Cardiac septum (tissue), 1 donor: ENCODE results near the gene RUSC2. TPM values are rescaled to one million over a fixed set of nuclear protein-coding genes. Genes with fewer than 3 reads are reported as not detected.
A peak's percentile ranks its signal among the peaks of the same experiment; 100 is the strongest.
"Not testable (repeated sequence)": the region's sequence is repeated elsewhere in the genome, so short reads cannot be mapped to it uniquely, and the experiment has no call there.

Source experiments
- DNase-seq: peaks from one replicate; pipeline ENCODE4 v3.0.0-alpha.2; 2020; ENCODE audit warnings: low spot score
- intact Hi-C: fragments of 100-400 bp; cut with DNase I; formaldehyde crosslinking; loops from one replicate; pipeline ENCODE4 v1.14.0; 2022
- long read RNA-seq: library from polyadenylated mRNA; unstranded; transcript quantifications from one replicate; pipeline ENCODE4 v2.0.0, GENCODE V29; 2021
- total RNA-seq: library from RNA; stranded (reverse); fragmentation: NEBNext Ultra II Directional; extraction: Animal tissue kit (Norgen Biotek cat#: 25700); gene quantifications from one replicate; pipeline ENCODE4 v1.2.1, GENCODE V29; 2021
- donor health status: DM: no; HTN: no; CAD: no.

Gene RUSC2, protein sequence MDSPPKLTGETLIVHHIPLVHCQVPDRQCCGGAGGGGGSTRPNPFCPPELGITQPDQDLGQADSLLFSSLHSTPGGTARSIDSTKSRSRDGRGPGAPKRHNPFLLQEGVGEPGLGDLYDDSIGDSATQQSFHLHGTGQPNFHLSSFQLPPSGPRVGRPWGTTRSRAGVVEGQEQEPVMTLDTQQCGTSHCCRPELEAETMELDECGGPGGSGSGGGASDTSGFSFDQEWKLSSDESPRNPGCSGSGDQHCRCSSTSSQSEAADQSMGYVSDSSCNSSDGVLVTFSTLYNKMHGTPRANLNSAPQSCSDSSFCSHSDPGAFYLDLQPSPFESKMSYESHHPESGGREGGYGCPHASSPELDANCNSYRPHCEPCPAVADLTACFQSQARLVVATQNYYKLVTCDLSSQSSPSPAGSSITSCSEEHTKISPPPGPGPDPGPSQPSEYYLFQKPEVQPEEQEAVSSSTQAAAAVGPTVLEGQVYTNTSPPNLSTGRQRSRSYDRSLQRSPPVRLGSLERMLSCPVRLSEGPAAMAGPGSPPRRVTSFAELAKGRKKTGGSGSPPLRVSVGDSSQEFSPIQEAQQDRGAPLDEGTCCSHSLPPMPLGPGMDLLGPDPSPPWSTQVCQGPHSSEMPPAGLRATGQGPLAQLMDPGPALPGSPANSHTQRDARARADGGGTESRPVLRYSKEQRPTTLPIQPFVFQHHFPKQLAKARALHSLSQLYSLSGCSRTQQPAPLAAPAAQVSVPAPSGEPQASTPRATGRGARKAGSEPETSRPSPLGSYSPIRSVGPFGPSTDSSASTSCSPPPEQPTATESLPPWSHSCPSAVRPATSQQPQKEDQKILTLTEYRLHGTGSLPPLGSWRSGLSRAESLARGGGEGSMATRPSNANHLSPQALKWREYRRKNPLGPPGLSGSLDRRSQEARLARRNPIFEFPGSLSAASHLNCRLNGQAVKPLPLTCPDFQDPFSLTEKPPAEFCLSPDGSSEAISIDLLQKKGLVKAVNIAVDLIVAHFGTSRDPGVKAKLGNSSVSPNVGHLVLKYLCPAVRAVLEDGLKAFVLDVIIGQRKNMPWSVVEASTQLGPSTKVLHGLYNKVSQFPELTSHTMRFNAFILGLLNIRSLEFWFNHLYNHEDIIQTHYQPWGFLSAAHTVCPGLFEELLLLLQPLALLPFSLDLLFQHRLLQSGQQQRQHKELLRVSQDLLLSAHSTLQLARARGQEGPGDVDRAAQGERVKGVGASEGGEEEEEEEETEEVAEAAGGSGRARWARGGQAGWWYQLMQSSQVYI (N-terminal part only)
- 44.5 TPM for total RNA-seq
- long read RNA-seq, full-length matches to known transcripts: 3 of 30 reads
- long read RNA-seq, partial matches to known transcripts: 22 of 30 reads
- long read RNA-seq, other reads (novel, unspliced or antisense): 5 of 30 reads

DNA sequence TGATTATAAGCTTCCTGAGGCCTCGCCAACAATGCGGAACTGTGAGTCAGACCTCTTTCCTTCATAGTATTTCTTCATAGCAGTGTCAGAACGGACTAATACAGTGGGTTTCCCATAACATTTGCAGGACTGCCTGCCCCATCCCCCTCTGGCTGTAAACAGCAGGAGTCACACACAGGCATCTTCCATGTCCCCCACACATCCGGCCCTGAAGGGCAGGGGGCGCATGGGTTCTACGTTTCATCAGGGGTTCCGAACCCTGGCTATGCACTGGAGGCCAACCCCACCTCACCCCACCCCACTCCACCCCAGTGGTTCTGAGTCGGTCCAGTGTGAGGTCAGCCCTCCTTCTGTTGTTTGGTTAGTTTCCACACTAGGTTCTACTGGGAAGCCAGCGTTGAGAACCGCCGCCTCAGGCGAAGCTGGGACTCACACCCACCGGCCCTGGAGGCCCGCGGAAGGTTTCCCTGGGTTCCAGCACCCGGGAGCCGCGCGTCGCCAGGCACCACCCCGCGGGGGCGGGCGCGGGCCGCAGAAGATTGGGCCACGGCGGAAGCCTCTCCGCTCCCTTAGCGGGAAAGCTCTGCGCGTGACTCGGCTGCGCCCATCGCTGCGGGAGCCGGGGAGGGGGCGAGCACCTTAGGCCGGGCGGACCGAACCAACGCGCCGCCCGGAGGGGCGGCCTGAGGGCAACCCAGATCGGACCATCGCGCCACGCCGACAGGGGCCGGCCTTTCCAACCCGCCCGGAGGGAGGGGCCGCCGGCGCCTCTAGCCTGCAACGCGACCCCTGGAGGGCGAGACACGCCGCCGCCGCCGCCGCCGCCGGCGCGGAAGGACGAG is at the start of gene RUSC2:
Gene RUSC2, plus strand, starts transcription at position 799 of the 842 bp plus-strand sequence. CDS start 56,411 bp downstream, outside the sequence.
- peak; percentile 93 for DNase-seq
- intact Hi-C loops: loop anchor here (2.0 to 5.0 kb wide), 3 partner anchors 48 to 115 kb away; partner anchors contain the start of gene TESK1

DNA sequence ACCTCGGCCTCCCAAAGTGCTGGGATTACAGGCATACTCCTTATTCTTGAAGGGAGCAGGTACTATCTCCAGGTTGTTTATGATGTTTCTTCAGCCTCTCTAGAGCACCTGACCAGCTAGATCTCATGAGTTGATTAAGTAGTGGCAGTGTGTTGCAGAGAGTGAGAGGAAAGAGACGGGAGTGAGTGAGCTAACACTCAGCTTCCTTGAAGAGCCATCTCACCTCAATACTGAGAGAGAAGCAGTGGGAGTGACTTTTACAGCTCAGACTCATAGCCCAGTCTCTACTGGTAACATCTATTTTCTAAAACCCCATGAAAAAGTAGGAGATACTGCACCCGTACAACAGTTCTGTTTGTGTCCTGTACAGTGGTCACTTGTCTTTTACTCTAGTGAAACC is 43.9 kb upstream of the RUSC2 start:
- no peak for DNase-seq
- intact Hi-C loops: no loop called here

DNA sequence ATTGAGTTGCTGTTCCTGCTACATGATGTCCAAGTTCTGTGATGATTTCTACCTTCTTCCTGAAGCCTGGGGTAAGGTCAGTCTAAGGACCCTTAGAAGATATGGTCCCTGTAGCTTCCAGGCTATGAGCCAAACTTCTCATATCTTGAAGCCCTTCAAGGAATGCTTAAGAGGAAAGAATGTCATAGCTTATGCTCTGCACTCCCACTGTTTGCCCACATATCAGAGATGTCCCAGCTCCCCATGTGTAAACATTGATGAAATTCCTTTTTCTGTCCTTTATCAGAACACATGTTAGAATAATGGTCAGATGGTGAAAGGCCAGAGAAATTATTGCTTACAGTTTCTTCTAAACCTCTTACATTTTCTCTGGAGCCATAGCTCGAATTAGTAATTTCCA is 41.4 kb upstream of the RUSC2 start:
- no peak for DNase-seq
- intact Hi-C loops: no loop called here

DNA sequence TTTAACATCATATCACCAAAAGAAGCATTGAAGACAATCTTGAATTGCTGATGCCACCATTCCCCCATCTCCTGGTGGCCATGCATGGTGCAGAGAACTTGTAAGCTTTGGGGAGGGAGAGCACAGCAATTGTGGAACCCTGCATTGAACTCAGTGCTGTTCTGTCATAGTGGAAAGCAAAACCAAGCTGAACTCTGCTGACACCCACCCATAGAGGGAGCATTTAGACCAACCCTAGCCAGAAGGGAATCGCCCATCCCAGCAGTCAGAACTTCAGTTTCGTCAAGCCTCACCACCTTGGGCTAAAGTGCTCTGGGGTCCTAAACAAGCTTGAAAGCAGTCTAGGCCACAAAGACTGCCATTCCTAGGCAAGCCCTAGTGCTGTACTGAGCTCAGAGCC is 37.4 kb upstream of the RUSC2 start:
- no peak for DNase-seq
- intact Hi-C loops: no loop called here

DNA sequence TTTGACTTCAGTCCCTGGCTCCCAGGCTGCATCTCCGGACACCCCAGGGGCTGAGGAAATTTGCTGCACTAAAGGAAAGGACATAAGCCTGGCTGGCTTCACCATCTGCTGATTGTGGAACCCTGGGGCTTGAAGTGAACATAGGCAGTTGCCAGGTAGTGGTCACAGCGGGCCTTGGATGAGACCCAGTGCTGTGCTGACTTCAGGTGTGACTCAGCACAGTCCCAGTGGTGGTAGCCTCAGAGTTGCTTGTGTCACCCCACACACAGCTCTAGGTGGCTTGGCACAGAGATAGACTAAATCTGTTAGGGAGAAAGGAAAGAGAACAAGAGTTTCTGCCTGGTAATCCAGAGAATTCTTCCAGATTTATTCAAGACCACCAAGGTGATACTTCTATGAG is 36.1 kb upstream of the RUSC2 start:
- intact Hi-C loops: no loop called here
- DNase-seq: no peak

DNA sequence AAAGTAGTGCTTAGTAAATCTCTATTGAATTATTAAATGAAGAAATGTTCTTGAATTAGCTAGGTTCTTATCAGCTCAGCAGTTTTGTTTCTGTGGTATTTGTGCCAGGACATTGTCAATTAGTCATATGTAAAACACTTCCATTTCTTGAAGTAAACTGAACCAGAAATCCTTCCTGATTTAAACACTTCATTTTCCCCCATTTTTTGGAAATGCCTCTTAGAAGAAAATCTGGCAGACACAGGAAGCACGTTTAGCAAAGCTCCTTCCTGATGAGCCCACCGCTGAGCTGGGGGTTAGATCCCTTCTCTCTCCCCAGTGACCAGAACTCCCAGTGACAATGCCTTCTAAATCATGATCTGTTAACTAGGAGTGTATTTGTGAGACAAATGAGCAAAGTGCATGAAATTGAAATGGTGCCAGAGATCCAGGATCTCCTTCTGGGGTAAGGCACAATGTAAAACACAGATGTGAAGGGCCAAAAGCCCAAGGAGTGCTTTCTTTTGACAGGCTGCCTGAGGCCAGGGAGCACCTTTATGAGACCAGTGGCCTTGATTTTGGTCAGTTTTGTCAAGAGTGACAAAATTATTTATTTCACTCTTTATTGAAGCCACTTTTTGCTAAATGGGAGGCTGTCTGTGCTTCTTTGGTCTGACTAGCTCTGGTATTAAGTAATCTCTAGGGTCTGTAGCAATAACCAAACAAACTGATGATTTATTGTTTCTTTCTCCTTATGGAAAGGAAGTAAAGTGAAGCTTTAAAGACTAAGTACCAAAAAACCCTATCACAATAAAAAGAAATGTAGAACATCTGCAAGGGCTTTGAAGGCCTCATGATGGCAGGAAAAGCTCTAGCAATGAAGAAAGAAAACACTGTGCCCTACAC is 25.5 kb upstream of the RUSC2 start:
- no peak for DNase-seq
- intact Hi-C loops: loop anchor here (5.0 kb wide), 1 partner anchor 137 kb away; no protein-coding TSS in a partner anchor

DNA sequence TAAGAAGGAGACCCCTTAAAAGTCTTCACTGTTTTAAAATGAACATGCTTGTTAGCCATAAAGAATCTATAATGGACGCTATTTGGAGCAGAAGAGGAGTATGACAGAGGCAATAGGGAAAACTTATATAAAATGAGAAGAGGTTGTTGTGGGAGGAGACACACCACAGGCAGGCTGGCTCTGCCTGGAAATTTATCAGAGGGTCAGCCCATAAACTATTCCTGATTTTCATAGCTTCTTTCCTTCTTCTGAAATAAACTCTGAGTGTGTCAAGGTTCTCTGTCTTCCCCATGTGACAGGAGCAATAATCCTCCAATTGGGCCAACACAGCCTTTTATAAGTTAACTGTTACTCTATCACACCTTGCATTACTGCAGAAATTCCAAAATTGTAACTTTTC is 19.6 kb upstream of the RUSC2 start:
- DNase-seq: no peak
- intact Hi-C loops: no loop called here

DNA sequence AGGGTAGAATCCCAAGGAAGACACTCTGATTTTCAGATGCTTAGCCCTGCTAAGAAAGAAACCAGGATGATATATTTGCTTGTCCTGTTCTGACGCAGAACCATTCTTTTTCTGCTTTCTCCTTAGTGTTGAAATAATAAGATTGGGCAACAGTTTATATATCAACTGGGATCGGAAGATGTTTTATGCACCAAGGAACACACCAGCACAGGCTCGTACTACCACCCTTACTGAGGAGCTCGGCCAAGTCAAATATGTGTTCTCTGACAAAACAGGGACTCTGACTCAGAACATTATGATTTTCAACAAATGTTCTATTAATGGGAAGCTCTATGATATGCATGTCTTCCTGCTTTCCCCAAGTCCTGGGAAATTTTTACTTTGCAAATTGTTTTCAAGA is 19.0 kb upstream of the RUSC2 start:
- intact Hi-C loops: no loop called here
- no peak for DNase-seq

DNA sequence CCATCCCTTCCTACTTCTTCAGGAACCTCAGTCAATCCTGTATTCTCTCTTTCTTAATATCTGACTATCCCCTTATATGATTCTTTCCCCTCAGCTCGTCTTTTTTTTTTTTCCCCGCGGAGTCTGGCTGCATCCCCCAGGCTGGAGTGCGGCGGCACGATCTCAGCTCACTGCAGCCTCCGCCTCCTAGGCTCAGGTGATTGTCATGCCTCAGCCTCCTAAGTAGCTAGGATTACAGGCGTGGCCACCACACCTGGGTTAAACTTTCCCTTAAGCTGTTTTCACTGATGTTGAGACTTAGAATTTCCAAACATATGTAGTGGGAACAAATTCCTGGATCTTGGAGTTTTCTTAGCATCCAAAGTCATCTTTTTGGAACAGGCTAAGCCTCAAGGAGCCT is 13.3 kb upstream of the RUSC2 start:
- DNase-seq: no peak
- intact Hi-C loops: loop anchor here (2.0 to 5.0 kb wide), 2 partner anchors 164 to 218 kb away; no protein-coding TSS in a partner anchor

DNA sequence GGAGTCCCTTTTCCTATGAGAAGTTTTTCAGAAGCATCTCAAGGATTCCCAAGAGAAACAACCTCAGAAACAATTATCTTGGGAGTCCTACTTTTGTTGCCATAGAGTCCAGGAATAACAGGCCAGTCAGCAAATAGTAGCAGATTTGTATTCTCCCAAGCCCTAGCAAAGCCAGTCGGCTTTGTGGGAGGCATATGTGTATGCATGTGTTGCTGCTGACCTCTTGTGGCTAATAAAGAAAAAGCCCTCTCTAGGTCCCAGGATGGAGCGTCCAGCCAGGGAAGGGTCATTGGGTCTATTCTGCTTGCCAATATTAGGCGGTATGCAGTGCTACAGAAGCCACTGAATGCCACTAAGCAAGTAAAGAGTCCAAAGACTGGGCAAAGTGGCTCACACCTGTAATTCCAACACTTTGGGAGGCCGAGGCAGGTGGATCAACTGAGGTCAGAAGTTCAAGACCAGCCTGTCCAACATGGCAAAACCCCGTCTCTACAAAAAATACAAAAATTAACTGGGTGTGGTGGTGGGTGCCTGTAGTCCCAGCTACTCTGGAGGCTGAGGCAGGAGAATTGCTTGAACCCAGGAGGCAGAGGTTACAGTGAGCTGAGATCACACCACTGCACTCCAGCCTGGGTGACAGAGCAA is 12.6 kb upstream of the RUSC2 start:
- not testable (repeated sequence) for DNase-seq

DNA sequence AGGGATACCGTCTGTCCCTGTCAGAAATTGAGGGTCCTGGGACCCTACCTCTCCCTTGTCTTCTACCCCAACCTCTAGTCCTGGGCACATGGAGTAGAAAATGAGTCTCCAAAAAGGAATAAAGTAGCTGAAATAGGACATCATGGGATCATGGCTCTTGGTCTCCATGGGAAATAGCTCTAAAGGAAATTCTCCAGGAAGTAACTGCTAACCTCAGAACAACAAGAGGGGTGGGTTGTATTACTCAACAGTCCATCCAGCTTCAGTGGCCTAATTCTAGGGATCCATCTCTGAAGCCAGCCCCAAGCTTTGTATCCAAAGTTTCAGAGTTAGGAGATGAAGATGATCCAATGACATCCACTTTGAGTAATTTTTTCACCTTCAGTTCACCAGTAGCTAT is 11.0 kb upstream of the RUSC2 start:
- no peak for DNase-seq
- intact Hi-C loops: loop anchor here (5.0 kb wide), 1 partner anchor 167 kb away; no protein-coding TSS in a partner anchor

More for the DNA sequence above, 12.6 kb upstream of the RUSC2 start:
- intact Hi-C loops: loop anchor here (1.0 to 5.0 kb wide), 3 partner anchors 165 to 361 kb away; no protein-coding TSS in a partner anchor

DNA sequence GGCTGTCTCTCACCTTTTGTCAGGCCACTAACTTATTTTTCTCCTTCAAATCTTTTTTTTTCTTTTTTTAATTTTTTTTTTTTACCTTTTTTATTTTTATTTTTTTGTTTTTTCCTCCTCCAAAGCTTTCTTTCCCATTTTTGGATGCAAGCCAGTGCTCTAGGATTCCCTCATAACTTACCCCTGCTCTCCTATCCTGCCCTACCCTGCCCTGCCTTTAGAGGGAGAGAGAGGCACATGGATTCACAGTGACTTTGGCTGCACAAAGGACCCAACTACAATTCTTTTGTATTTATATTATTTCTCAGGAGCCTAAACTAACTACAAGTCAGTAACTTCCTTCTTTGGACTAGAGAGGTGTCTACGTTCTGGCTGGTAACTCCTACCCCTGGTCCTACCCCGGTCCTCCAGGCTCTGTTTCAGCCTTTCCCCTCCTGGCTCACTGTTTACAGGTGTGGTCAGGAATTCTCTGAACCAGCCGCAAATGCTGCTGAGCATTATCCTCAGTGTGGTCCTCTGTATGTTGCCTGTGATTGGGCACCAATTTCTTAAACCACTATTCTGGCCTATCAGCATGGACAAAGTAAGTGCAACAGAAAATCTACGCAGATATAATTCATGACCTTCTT is 8.4 kb upstream of the RUSC2 start:
- intact Hi-C loops: loop anchor here (2.0 kb wide), 1 partner anchor 73 kb away; no protein-coding TSS in a partner anchor

DNA sequence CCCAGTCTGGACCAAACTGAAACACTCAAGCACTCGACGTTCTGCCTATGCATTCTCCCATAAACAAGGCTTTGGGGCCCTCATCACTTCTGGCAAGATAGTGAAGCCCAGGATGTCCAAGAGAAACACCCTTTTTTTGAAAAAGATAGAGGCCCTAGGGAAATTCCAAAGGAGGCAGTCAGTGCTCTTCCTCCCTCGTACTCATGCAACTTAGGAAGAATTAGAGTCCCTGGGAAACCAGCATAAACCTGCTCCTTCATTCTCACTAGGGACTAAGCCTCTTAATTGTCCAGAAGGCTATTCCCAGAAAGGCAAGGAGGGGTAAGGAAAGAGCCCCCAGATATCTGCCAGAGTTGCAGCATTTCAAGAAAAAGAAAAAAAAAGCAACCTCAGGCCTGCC is 7.8 kb upstream of the RUSC2 start:
- no peak for DNase-seq
- intact Hi-C loops: no loop called here

More for the DNA sequence above, 8.4 kb upstream of the RUSC2 start:
- DNase-seq: no peak

DNA sequence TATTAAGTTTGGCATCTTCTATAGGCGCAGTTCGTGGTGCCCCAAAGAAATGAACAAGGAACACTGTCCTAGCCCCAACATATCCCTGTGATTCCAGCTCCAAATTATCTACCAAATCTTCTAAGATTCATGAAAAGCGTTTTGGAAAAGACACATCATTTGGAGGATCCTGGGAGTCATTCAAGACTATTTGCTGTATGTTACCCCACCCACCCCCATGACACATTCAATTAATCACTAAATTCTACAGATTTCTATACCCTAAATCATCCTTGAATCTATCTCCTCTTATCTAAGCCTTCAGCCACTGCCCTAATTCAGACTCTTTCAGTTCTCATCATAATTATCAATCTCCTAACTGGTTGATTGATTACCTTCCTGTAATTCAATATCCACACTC is 5.5 kb upstream of the RUSC2 start:
- DNase-seq: no peak
- intact Hi-C loops: no loop called here

DNA sequence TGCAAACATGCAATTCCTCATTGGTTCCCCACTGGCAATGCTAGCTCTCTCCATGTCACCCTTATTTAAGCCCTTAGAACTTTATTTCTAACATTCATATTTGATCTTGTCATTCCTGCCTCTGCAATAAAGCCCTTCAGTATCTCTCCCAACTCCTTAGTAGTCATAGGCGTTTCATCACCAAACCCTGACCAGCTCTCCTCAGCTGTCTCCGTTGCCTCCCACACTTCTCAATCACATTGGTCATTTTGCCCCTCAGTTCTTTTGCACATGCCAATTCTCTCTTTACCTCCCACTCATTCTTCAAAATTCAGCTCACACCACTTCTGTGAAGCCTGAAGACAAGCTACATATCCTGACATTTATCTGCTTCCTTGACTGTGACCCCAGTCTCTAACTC is 2.8 kb upstream of the RUSC2 start:
- intact Hi-C loops: no loop called here
- no peak for DNase-seq

DNA sequence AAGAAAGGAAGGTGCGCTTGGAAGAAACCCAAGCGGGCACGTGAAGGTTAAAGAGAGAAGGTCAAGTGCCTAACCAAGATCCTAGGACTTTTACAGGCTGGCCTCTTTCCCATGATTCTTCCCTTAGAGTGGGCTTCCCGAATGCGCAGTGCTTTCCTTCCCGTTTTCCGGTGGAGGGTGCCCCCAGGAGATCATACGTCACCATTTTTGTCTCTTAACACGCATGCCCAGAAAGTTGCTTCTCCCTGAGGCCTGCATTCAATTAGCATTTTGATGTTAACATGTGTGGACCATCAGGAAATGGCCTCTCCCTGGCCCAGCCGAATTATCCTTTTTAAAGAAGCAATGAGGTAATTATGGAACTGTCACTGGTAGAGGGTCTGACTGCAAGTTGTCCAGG is 1.9 kb upstream of the RUSC2 start:
- intact Hi-C loops: no loop called here
- DNase-seq: no peak
